Measurements from ENCODE around the gene ZNF20.

GRCh38 chr19:12111176-12111575 lies 29.0 kb downstream of the ZNF20 start:
- TF ChIP-seq CTCF (IDR thresholded peaks at IDR 0.05): no peak
- TF ChIP-seq POLR2A (IDR thresholded peaks at IDR 0.05; ENCODE audit: low read depth): no peak
- no peak for TF ChIP-seq EP300 (IDR thresholded peaks at IDR 0.05)
- TF ChIP-seq POLR2AphosphoS5 (IDR thresholded peaks at IDR 0.05): no peak
